OCI-LY1 (cell line): ENCODE measurements around the gene F11R.

Source experiments
- H2AFZ ChIP-seq: fragments of 200-600 bp; sonication (generic), shearing (Covaris generic); 2 replicates; pipeline ENCODE4 v1.6.0; 2014; ENCODE audit warnings: antibody characterized with exemption, mild to moderate bottlenecking, low read length
- H3F3A ChIP-seq: fragments of 200-600 bp; sonication (generic), shearing (Covaris generic); 2 replicates; pipeline ENCODE4 v1.6.0; 2014; ENCODE audit warnings: mild to moderate bottlenecking, antibody characterized with exemption, low read length, moderate library complexity; ENCODE audit not compliant: insufficient read depth
- H3K27ac ChIP-seq: fragments of 200-600 bp; sonication (generic); 2 replicates; pipeline ENCODE4 v1.5.1; 2014; ENCODE audit warnings: low read length, mixed run types, mild to moderate bottlenecking, low read depth; ENCODE audit not compliant: poor library complexity, severe bottlenecking
- H3K27me3 ChIP-seq: fragments of 200-600 bp; sonication (generic); 2 replicates; pipeline ENCODE4 v1.6.0; 2014; ENCODE audit warnings: antibody characterized with exemption, mild to moderate bottlenecking, low read length, moderate library complexity; ENCODE audit not compliant: insufficient read depth
- H3K36me3 ChIP-seq: fragments of 200-600 bp; sonication (generic); 2 replicates; pipeline ENCODE4 v1.6.1; 2014; ENCODE audit warnings: mild to moderate bottlenecking, antibody characterized with exemption, low read length, moderate library complexity, mixed read lengths; ENCODE audit not compliant: insufficient read depth
- H3K4me1 ChIP-seq: fragments of 200-600 bp; sonication (generic); 2 replicates; pipeline ENCODE4 v1.5.1; 2014; ENCODE audit warnings: mild to moderate bottlenecking, low read length, moderate library complexity; ENCODE audit not compliant: insufficient read depth, severe bottlenecking
- H3K4me2 ChIP-seq: fragments of 200-600 bp; sonication (generic), shearing (Covaris generic); 2 replicates; pipeline ENCODE4 v1.6.1; 2014; ENCODE audit warnings: low read length
- H3K4me3 ChIP-seq: fragments of 200-600 bp; sonication (generic); 2 replicates; pipeline ENCODE4 v1.5.1; 2014; ENCODE audit warnings: low read length, low read depth, mild to moderate bottlenecking, mixed read lengths; ENCODE audit not compliant: poor library complexity, severe bottlenecking
- H3K79me2 ChIP-seq: fragments of 200-600 bp; shearing (Covaris generic); 2 replicates; pipeline ENCODE4 v1.6.1; 2016; ENCODE audit warnings: mixed run types, low read length, mixed read lengths; ENCODE audit not compliant: insufficient read depth
- H3K9ac ChIP-seq: fragments of 200-600 bp; sonication (generic), shearing (Covaris generic); 2 replicates; pipeline ENCODE4 v1.6.1; 2014; ENCODE audit warnings: mild to moderate bottlenecking, low read length, mixed read lengths
- H3K9me2 ChIP-seq: fragments of 200-600 bp; sonication (generic), shearing (Covaris generic); 2 replicates; pipeline ENCODE4 v1.6.1; 2014; ENCODE audit warnings: low read depth, mild to moderate bottlenecking, low read length, mixed read lengths
- H3K9me3 ChIP-seq: fragments of 200-600 bp; shearing (Covaris generic); 2 replicates; pipeline ENCODE4 v1.6.1; 2014; ENCODE audit warnings: low read length, mixed read lengths
- H4K20me1 ChIP-seq: fragments of 200-600 bp; sonication (generic), shearing (Covaris generic); 2 replicates; pipeline ENCODE4 v1.6.0; 2016; ENCODE audit warnings: mild to moderate bottlenecking, low read length; ENCODE audit not compliant: insufficient read depth
- CTCF ChIP-seq: fragments of 200-600 bp; sonication (generic), shearing (Covaris generic); IDR thresholded peaks from 2 replicates; pipeline ENCODE4 v1.5.1; 2017; ENCODE audit warnings: mild to moderate bottlenecking, antibody characterized with exemption, low read length, moderate library complexity, mixed read lengths
- EZH2 ChIP-seq: fragments of 200-600 bp; sonication (generic), shearing (Covaris generic); IDR thresholded peaks from 2 replicates; pipeline ENCODE4 v1.8.0; 2017; ENCODE audit warnings: borderline replicate concordance, mixed run types, mild to moderate bottlenecking, antibody characterized with exemption, low read length, moderate library complexity, mixed read lengths

Gene F11R

GRCh38 chr1:161045736-161046604 is 25.0 kb upstream of the F11R start, which contains the start of gene USF1:
TSS of gene USF1 (minus strand) at chr1:161045977. CDS start at chr1:161043275, 2,702 bp downstream.
- peaks cover 35% of the 10 kb centered on the region for H3K4me1 ChIP-seq
- H3K9me3 ChIP-seq, result no peaks in the 10 kb centered on the region
- H3K9me2 ChIP-seq, result no peaks in the 10 kb centered on the region
- H3K36me3 ChIP-seq, result peaks cover 71% of the 10 kb centered on the region
- H3K79me2 ChIP-seq, result peaks cover 7% of the 10 kb centered on the region
- peak within 1 kb of the TSS; percentile 82 for H3K4me3 ChIP-seq
- H3K9ac ChIP-seq, result peak within 1 kb of the TSS; percentile 94
- H3K27me3 ChIP-seq, result no peaks in the 10 kb centered on the region
- no peak within 1 kb of the TSS for H2AFZ ChIP-seq
- H3F3A ChIP-seq, result peaks cover 4% of the 10 kb centered on the region; the same call in 1 of the 2 replicates
- H3K27ac ChIP-seq, result peak within 1 kb of the TSS; percentile 96
- H3K4me2 ChIP-seq, result peak within 1 kb of the TSS; percentile 94
- H4K20me1 ChIP-seq, result no peaks in the 10 kb centered on the region
- TF ChIP-seq CTCF (no peak), EZH2 (no peak)

- peaks cover 7% of the 10 kb centered on the region for H3K79me2 ChIP-seq
- no peaks in the 10 kb centered on the region for H3K9me3 ChIP-seq
- H3F3A ChIP-seq, result peaks cover 4% of the 10 kb centered on the region; the same call in 1 of the 2 replicates
- peaks cover 71% of the 10 kb centered on the region for H3K36me3 ChIP-seq
- no peaks in the 10 kb centered on the region for H4K20me1 ChIP-seq
- H3K4me1 ChIP-seq, result peaks cover 35% of the 10 kb centered on the region
- no peaks in the 10 kb centered on the region for H3K9me2 ChIP-seq
- TF ChIP-seq EZH2, result no peak
- no peak for TF ChIP-seq CTCF
- peak overlapping the region; percentile 94 for H3K4me2 ChIP-seq
- peak overlapping the region; percentile 82 for H3K4me3 ChIP-seq
- H3K9ac ChIP-seq, result peak overlapping the region; percentile 94
- H3K27me3 ChIP-seq, result no peaks in the 10 kb centered on the region
- no peak overlapping the region for H2AFZ ChIP-seq
- H3K27ac ChIP-seq, result peak overlapping the region; percentile 96
These were observed 24.2 kb upstream of the F11R start for GRCh38 chr1:161044908-161045735.

DNA sequence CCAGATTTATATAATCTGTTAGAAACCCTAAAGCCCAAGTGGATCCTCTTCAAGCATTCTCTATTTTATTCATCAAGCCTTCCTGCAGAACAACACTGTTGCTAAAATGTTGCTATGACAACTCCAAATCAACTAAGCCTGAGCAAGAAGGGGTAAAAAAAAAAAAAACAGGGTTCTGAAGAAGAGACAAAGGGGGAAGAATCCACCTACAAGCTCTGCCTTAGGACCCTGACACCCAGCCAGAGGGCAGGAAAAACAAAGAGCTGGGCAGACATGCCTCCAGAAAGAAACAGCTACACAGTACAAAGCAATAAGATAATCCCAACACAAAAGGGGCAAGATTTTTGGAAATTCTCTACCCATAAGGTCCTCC is 23.6 kb upstream of the F11R start:
- no peak overlapping the region for H2AFZ ChIP-seq
- H3F3A ChIP-seq, result peaks cover 4% of the 10 kb centered on the region; the same call in 1 of the 2 replicates
- H3K4me3 ChIP-seq, result peak overlapping the region; percentile 82
- peak overlapping the region; percentile 94 for H3K4me2 ChIP-seq
- no peaks in the 10 kb centered on the region for H3K9me2 ChIP-seq
- peak overlapping the region; percentile 96 for H3K27ac ChIP-seq
- peaks cover 71% of the 10 kb centered on the region for H3K36me3 ChIP-seq
- no peak for TF ChIP-seq EZH2
- TF ChIP-seq CTCF, result no peak
- H3K27me3 ChIP-seq, result no peaks in the 10 kb centered on the region
- peak overlapping the region; percentile 94 for H3K9ac ChIP-seq
- peaks cover 39% of the 10 kb centered on the region for H3K4me1 ChIP-seq
- H4K20me1 ChIP-seq, result no peaks in the 10 kb centered on the region
- H3K9me3 ChIP-seq, result no peaks in the 10 kb centered on the region
- peaks cover 7% of the 10 kb centered on the region for H3K79me2 ChIP-seq
